Right lobe of liver (tissue), 4 donors: ENCODE measurements around the gene PAK1.

Experiments
- CTCF ChIP-seq, 4 donors: fragments of 200-600 bp in 3 of 4; fragments of 450-650 bp in 1 of 4; IDR thresholded peaks; one replicate each; pipeline versions ENCODE4 v1.5.1 to v1.8.0; 2016 to 2022; ENCODE audit warnings: antibody characterized with exemption in 4 of 4, mild to moderate bottlenecking in 2 of 4
- POLR2A ChIP-seq: fragments of 450-650 bp; IDR thresholded peaks from one replicate; pipeline ENCODE4 v1.6.1; 2017; ENCODE audit warnings: antibody characterized with exemption, mild to moderate bottlenecking
- donor health status: DM: no; HTN: no; CAD: no.
- donor health status: DM: no; HTN: no; CAD: no.
- donor health status: DM: no; HTN: yes; CAD: no.

GRCh38 chr11:77506857-77507256 is 33.0 kb upstream of the PAK1 start:
- no peak for TF ChIP-seq CTCF (IDR thresholded peaks at IDR 0.05)
- no peak for TF ChIP-seq POLR2A
